VCaP (cell line): ENCODE measurements around the gene A4GNT.
"Not testable (repeated sequence)": the region's sequence is repeated elsewhere in the genome, so short reads cannot be mapped to it uniquely, and the experiment has no call there.

Source experiments
- H3K27ac ChIP-seq: fragments of 450-650 bp; 2 replicates; pipeline ENCODE4 v1.5.1; 2017
- TF ChIP-seq, protein P1 (sequence below): fragments of 450-650 bp; conservative IDR thresholded peaks from 2 replicates; pipeline ENCODE4 v1.5.1; 2017; ENCODE audit warnings: mild to moderate bottlenecking, moderate library complexity

The A4GNT gene

DNA sequence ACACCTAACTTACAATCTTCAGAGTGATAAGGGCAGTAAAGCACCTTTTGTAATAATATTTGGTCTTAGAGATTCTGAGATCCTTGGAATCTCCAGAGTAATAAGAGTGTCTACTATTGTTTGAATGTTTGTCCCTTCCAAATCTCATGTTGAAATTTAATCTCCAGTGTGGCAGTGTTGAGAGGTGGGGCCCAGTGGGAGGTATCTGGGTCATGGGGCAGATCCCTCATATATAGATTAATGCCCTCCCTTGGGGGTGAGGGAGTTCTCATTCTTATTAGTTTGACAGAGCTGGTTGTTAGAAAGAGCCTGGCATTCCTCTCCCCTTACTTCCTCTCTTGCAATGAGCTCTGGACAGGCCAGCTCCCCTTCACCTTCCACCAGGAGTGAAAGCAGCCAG, 32.8 kb downstream of the A4GNT start:
- TF ChIP-seq, protein P1, sequence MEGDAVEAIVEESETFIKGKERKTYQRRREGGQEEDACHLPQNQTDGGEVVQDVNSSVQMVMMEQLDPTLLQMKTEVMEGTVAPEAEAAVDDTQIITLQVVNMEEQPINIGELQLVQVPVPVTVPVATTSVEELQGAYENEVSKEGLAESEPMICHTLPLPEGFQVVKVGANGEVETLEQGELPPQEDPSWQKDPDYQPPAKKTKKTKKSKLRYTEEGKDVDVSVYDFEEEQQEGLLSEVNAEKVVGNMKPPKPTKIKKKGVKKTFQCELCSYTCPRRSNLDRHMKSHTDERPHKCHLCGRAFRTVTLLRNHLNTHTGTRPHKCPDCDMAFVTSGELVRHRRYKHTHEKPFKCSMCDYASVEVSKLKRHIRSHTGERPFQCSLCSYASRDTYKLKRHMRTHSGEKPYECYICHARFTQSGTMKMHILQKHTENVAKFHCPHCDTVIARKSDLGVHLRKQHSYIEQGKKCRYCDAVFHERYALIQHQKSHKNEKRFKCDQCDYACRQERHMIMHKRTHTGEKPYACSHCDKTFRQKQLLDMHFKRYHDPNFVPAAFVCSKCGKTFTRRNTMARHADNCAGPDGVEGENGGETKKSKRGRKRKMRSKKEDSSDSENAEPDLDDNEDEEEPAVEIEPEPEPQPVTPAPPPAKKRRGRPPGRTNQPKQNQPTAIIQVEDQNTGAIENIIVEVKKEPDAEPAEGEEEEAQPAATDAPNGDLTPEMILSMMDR: no peak
- no peak overlapping the region for H3K27ac ChIP-seq

DNA sequence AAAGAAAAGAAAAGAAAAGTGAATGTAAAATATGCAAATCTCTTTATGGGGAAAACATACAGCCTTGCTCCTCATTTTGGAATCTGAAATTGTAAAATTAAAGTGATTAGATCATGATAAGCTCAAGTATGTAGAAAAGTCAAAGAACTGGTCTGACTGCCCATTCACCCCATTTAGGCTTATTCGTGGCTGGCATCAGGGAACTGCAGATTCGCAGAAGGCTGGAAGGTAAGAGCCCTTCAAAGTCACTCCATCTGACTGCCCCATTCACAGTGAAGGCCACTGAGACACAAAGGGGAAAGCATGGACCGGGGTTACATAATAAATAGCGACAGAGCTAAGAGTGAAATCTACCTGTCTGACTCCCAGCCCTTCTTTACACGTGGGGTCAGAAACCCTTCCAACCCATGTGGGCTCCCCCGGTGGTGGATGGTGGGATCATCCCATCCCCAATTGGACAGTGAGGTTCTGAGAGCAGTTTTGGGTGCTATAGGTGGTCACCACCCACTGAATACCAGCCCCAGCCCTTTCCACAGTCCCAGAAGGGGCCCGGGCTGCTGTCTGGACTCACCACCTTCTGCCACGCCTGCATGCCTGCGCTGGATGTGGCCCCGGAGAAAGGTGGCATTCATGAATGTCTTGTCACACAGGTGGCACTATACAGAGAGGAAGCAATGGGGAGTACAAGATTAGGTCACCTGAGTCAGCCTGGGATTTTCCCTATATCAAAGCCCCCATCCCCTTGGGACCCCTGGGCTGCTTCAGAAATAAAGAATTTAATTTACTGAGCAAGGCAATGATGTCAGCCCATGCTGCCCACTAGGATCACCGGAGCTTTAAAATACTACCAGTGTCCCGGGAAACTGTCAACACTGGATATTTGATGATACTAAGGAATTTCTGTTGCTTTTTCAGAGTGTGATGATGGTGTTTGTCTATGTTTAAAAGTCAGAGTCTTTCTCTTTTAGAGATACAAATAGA, 34.7 kb downstream of the A4GNT start:
- H3K27ac ChIP-seq: no peak overlapping the region
- TF ChIP-seq, protein P1: peak; percentile 59

DNA sequence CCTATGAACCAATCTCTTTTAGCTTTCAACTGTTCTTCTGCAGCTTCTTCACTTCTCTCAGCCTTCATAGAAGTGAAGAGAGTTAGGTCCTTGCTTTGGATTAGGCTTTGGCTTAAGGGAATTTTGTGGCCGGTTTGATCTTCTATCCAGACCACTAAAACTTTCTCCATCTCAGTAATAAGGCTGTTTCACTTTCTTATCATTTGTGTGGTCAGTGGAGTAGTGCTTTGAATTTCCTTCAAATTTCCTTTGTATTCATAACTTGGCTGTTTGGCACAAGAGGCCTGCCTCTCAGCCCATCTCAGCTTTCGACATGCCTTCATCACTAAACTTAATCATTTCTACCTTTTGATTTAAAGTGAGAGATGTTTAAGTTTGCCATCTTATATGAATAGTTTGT, 38.5 kb downstream of the A4GNT start:
- no peak overlapping the region for H3K27ac ChIP-seq
- TF ChIP-seq, protein P1: no peak

DNA sequence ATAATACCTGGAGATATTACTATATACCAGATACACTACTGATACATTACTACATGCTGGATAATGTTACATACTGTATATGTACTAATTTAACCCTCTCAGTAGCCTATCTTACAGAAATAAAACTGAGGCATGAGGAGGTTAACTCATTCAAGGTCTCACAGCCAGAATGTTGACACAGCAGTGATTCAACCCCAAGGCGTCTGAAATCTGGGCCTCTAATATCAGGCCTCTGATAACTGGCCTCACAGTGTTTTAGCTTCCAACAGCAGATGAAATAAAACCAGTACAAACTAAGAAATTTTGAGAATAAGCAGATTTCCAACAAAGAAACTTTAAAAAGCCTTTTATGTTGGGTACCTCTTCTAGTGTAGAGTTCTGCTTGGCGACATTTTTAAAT, 40.2 kb downstream of the A4GNT start:
- TF ChIP-seq, protein P1: no peak

DNA sequence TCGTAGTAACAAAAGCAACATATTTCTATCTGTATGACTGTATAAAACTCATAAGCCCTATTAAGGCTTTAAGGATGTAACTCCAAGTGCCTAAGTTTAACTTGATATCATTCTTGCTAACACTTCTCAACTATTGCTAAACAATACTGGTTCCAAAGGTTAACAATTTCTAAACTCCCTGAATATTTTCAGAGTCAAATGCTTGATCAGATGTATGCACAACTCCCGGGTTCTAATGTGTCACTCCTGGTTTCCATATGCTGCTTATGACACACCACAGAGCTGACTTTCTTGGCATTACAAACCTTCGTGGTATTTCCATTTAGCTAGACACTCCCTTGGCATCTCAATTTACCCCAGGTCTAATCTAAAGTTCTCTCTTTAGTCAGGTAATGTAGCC, 43.1 kb downstream of the A4GNT start:
- TF ChIP-seq, protein P1: no peak
- H3K27ac ChIP-seq: no peak overlapping the region

More for the DNA sequence above, 40.2 kb downstream of the A4GNT start:
- no peak overlapping the region for H3K27ac ChIP-seq

DNA sequence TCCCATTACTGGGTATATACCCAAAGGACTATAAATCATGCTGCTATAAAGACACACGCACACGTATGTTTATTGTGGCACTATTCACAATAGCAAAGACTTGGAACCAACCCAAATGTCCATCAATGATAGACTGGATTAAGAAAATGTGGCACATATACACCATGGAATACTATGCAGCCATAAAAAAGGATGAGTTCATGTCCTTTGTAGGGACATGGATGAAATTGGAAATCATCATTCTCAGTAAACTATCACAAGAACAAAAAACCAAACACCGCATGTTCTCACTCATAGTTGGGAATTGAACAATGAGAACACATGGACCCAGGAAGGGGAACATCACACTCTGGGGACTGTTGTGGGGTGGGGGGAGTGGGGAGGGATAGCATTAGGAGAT, 46.4 kb downstream of the A4GNT start:
- H3K27ac ChIP-seq: not testable (repeated sequence)

DNA sequence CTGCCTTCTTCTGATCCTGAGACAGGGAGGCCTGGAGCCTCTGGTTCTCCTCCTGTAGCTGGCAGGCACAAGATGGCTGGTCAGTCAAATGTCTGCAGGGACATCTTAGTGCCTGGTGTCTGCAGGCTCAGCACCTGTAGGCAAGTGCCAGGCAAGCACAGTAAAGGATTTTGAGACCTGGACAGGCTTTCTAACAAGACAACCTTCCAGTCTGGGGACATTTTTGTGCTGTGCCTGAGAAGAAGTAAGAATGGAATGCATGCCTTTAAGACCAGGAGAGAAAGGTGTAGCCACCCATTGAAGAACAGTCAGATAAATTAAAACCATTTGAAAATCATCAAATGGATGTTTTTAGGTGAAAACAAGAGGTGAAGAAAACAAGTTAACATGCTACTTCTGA, 48.0 kb downstream of the A4GNT start:
- H3K27ac ChIP-seq: no peak overlapping the region
- TF ChIP-seq, protein P1: no peak

DNA sequence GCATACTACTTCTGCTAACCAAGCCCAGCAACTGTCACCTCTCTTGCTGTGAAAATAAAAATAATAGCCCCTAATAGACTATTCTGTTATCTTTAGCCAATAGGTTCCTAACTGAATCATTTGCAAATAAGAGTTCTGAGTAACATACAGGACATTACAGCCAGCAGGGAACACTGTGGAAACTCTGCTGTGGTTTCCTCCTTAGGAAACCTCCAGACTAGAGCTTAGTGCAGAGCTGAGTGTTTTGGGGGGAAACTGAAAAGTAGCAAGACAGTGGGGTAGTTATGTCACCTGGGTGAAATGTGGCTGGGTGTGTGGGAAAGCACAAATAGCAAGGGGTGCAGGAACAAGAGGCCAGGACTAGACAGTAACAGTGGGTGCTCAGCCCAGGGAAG, 49.2 kb downstream of the A4GNT start:
- TF ChIP-seq, protein P1: no peak
- no peak overlapping the region for H3K27ac ChIP-seq
